Stomach (tissue), 9 donors: ENCODE results near the gene CD160. TPM values are rescaled to one million over a fixed set of nuclear protein-coding genes. Genes with fewer than 3 reads are reported as not detected.

ENCODE experiments used
- DNase-seq, 2 donors: peaks; one replicate each; pipeline versions ENCODE4 v3.0.0 to v3.0.0-alpha.2; 2013 to 2019
- H3K27ac ChIP-seq, 5 donors: fragments of 200-600 bp in 4 of 5; sonication (generic) in 4 of 5; one replicate each; pipeline ENCODE4 v1.5.1; 2013 to 2019; ENCODE audit warnings: mild to moderate bottlenecking in 1 of 5, moderate library complexity in 1 of 5
- H3K27me3 ChIP-seq, 3 donors: fragments of 200-600 bp; sonication (generic); one replicate each; pipeline ENCODE4 v1.5.1; 2017 to 2019; ENCODE audit warnings: mixed run types in 1 of 3
- H3K36me3 ChIP-seq, 4 donors: fragments of 200-600 bp; sonication (generic); 1 replicate in 3 of 4; 2 replicates in 1 of 4; pipeline ENCODE4 v1.5.1; 2016 to 2019
- H3K4me1 ChIP-seq, 4 donors: fragments of 200-600 bp; sonication (generic); one replicate each; pipeline ENCODE4 v1.5.1; 2016 to 2019
- H3K4me3 ChIP-seq, 4 donors: fragments of 200-600 bp; sonication (generic) in 3 of 4; one replicate each; pipeline ENCODE4 v1.5.1; 2016 to 2019; ENCODE audit warnings: mild to moderate bottlenecking in 1 of 4
- H3K9me3 ChIP-seq, 4 donors: fragments of 200-600 bp; sonication (generic); one replicate each; pipeline ENCODE4 v1.5.1; 2016 to 2019
- EP300 ChIP-seq: sonication (generic); formaldehyde crosslinking; IDR thresholded peaks from one replicate; pipeline ENCODE4 v1.6.1; 2017; ENCODE audit warnings: antibody characterized with exemption
- POLR2A ChIP-seq, 4 donors: fragments of 450-650 bp; IDR thresholded peaks; one replicate each; pipeline ENCODE4 v1.6.1; 2016; ENCODE audit warnings: antibody characterized with exemption in 4 of 4, control low read depth in 2 of 4, mild to moderate bottlenecking in 1 of 4, moderate library complexity in 1 of 4
- POLR2AphosphoS5 ChIP-seq, 3 donors: sonication (generic); formaldehyde crosslinking; IDR thresholded peaks; one replicate each; pipeline ENCODE4 v1.6.1; 2016; ENCODE audit warnings: antibody characterized with exemption in 3 of 3
- WGBS, 5 donors: extraction: QIAGEN DNeasy Blood & Tissue Kit in 3 of 5; methylation state at CpG; one replicate each; pipeline versions ENCODE4 v1.1.5 to v1.1.7; 2013 to 2018; 5-methylcytosine and 5-hydroxymethylcytosine counted together
- intact Hi-C: fragments of 100-400 bp; cut with DNase I; formaldehyde crosslinking; loops from one replicate; pipeline ENCODE4 v1.15.1; 2023; ENCODE audit warnings: low total_unique reads
- polyA plus RNA-seq, 3 donors: library from polyadenylated mRNA; stranded (reverse); fragments of 200-250 nt; gene quantifications; one replicate each; pipeline ENCODE4 v1.2.3, GENCODE V29; 2013
- total RNA-seq, 5 donors: library from RNA; depleted of rRNA; stranded (reverse); fragments of >200 nt; gene quantifications; one replicate each; pipeline versions ENCODE4 v1.1.0 to v1.2.3, GENCODE V29; 2014 to 2016
- TF ChIP-seq, protein P1 (sequence below), 7 experiments: fragments of 450-650 bp in 4 of 7; fragments of 200-600 bp in 3 of 7; sonication (generic) in 3 of 7; IDR thresholded peaks; one replicate each; pipeline ENCODE4 v1.5.1; 2016 to 2019; ENCODE audit warnings: antibody characterized with exemption in 7 of 7, control low read depth in 2 of 7, mild to moderate bottlenecking in 1 of 7
- donor health status: healthy with polysubstance abuse.
- donor health status: Bipolar disorder and iron deficiency.
- donor health status: healthy.

The CD160 gene
- total and polyA plus RNA-seq, 8 donors, result 0.25 to 4.8 (median 0.37) TPM; not detected in 5

DNA sequence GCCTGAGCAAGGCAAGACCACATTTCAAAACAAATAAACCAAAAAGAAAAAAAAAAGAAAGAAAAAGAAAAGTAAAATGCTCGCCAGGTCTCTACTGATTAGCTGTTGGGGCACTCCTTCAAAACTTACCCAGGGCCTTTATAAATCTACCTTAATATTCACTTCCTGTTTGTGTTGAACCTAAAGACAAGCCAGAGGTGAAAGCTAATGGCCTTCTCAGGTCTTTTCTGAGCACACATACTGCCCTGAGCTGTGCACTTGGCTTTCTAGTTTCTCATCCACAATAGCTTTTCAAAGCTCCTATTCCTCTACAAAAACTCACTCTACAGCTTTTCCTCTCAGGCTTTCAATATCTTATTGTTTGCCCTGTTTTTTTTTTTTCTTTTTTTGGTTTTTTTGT lies 54.1 kb downstream of the CD160 start:
- Histone ChIP-seq H3K36me3 (peaks cover 0 to 40% (median 30%) of the 10 kb centered on the region in 4 donors), H3K27me3 (no peaks in the 10 kb centered on the region), H3K27ac (peak overlapping the region; percentile 36 to 79 (median 58)), H3K9me3 (no peaks in the 10 kb centered on the region), H3K4me3 (no peak overlapping the region), H3K4me1 (peaks cover 0 to 36% (median 16%) of the 10 kb centered on the region in 4 donors)
- DNase-seq, result peak in 1 of 2 donors; percentile 30
- intact Hi-C loops, result no loop called here
- TF ChIP-seq, protein P1, sequence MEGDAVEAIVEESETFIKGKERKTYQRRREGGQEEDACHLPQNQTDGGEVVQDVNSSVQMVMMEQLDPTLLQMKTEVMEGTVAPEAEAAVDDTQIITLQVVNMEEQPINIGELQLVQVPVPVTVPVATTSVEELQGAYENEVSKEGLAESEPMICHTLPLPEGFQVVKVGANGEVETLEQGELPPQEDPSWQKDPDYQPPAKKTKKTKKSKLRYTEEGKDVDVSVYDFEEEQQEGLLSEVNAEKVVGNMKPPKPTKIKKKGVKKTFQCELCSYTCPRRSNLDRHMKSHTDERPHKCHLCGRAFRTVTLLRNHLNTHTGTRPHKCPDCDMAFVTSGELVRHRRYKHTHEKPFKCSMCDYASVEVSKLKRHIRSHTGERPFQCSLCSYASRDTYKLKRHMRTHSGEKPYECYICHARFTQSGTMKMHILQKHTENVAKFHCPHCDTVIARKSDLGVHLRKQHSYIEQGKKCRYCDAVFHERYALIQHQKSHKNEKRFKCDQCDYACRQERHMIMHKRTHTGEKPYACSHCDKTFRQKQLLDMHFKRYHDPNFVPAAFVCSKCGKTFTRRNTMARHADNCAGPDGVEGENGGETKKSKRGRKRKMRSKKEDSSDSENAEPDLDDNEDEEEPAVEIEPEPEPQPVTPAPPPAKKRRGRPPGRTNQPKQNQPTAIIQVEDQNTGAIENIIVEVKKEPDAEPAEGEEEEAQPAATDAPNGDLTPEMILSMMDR (IDR thresholded peaks at IDR 0.05), result no peak
- no peak for TF ChIP-seq EP300
- no peak for TF ChIP-seq POLR2AphosphoS5 (IDR thresholded peaks at IDR 0.05)
- no peak for TF ChIP-seq POLR2A (IDR thresholded peaks at IDR 0.05)
- 26 to 73% (median 55%) methylated on average over 1 of the region's 1 CpG for WGBS, 5 donors

DNA sequence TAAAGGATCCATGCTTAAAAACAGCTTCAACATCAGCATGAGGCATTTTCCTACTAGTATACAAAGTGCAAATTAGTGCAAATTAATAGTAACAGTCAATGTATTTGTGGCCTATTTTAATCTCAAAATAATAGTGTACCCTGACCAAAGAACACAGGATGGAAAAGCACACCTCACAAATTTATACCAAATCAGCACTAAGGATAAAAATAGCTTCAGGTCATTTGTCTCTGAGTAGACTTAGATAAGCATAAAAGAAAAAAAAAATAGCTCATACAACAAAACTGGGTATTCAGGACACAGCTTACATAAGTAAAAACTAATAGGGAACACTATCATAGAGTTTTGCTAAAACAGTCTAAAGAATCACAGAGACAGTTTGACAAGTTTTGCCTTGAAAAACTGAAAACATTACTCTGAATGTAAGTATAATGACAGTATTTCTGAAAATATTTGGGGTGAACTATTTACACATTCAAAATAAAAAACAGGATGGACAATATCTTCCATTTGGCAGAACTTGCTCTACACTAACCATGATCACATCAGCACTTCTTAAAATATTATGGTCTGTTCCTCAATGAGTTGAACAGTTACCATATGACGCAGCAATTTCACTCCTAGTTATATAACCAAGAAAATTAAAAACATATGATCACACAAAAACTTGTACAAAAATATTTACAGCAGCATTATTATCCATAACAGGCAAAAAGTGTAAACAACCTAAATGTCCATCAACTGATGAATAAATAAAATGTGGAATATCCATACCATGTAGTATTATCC lies 58.3 kb downstream of the CD160 start:
- H3K9me3 ChIP-seq, result no peaks in the 10 kb centered on the region
- TF ChIP-seq EP300, result no peak
- TF ChIP-seq, protein P1 (IDR thresholded peaks at IDR 0.05), result no peak
- TF ChIP-seq POLR2AphosphoS5 (IDR thresholded peaks at IDR 0.05), result no peak
- TF ChIP-seq POLR2A (IDR thresholded peaks at IDR 0.05), result no peak
- 81 to 98% (median 94%) methylated on average over 1 of the region's 1 CpG for WGBS, 5 donors
- peak overlapping the region in 1 of 5 donors; percentile 10 for H3K27ac ChIP-seq
- no peaks in the 10 kb centered on the region for H3K27me3 ChIP-seq
- H3K4me1 ChIP-seq, result peaks cover 0 to 47% (median 29%) of the 10 kb centered on the region in 4 donors
- DNase-seq, result no peak
- peaks cover 0 to 18% (median 10%) of the 10 kb centered on the region in 4 donors for H3K36me3 ChIP-seq
- intact Hi-C loops, result no loop called here
- H3K4me3 ChIP-seq, result no peak overlapping the region

DNA sequence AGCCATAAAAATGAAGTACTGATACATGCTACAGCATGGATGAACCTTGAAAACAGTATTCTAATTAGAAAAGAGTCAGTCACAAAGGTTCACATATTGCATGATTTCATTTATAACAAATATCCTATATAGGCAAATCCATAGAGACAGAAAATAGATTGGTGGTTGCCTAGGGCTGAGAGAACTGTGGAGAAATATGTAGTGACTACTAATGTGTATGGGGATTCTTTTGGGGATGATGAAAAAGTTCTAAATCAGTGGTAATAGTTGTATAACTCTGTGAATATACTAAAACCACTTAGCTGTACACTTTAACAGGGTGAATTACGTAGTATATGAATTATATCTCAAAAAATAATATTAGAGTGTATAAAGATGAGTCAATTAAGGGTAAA lies 58.8 kb downstream of the CD160 start:
- Histone ChIP-seq H3K27ac (peak overlapping the region in 1 of 5 donors; percentile 18), H3K4me3 (no peak overlapping the region), H3K36me3 (peaks cover 0 to 18% (median 10%) of the 10 kb centered on the region in 4 donors), H3K4me1 (peaks cover 0 to 50% (median 31%) of the 10 kb centered on the region in 4 donors), H3K9me3 (no peaks in the 10 kb centered on the region), H3K27me3 (no peaks in the 10 kb centered on the region)
- TF ChIP-seq EP300 (no peak), POLR2A (IDR thresholded peaks at IDR 0.05) (no peak), POLR2AphosphoS5 (IDR thresholded peaks at IDR 0.05) (no peak)
- TF ChIP-seq, protein P1 (IDR thresholded peaks at IDR 0.05), result no peak
- DNase-seq, result no peak
- whole genome bisulfite sequencing, 5 donors, result 83 to 92% (median 88%) methylated on average over 1 of the region's 1 CpG
- intact Hi-C loops, result no loop called here

DNA sequence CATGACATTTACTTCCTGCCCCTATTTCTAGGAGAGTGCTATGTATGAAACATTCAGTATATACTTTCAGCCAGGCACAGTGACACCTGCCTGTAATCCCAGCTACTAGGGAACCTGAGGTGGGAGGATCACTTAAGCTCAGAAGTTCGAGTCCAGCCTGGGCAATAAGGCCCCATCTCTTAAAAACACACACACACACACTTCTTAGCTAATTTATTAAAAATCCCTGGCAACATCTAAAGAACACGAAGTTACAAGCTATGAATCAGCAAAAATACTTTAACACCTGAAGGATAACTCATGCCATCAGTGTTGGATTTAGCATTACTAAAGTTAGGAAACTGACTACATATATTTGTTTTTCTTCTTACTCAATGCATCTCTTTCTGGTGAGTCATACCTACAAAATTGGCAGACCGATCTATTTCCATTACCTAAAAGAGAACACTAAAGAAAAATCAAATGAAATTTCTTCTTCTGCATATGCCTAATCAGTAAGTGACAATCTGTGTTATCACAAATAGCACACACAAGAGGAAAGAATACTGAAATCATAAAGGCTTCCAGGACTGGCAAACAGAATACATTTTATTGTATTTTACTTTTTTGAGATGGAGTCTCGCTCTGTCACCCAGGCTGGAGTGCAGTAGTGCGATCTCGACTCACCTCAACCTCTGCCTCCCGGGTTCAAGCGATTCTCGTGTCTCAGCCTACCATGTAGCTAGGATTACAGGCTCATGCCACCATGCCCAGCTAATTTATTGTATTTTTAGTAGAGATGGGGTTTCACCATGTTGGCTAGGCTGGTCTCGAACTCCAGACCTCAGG lies 63.2 kb downstream of the CD160 start:
- TF ChIP-seq POLR2A (IDR thresholded peaks at IDR 0.05), result no peak
- TF ChIP-seq EP300, result no peak
- TF ChIP-seq, protein P1 (IDR thresholded peaks at IDR 0.05), result no peak
- TF ChIP-seq POLR2AphosphoS5 (IDR thresholded peaks at IDR 0.05), result no peak
- H3K4me3 ChIP-seq, result peak overlapping the region in 1 of 4 donors; percentile 26
- peaks cover 0 to 25% (median 9%) of the 10 kb centered on the region in 4 donors for H3K36me3 ChIP-seq
- DNase-seq, result peak in 1 of 2 donors; percentile 10
- 73 to 81% (median 76%) methylated on average over 10 of the region's 10 CpGs for WGBS, 5 donors
- H3K4me1 ChIP-seq, result peaks cover 8 to 58% (median 42%) of the 10 kb centered on the region in 4 donors
- peak overlapping the region; percentile 66 to 76 (median 70) for H3K27ac ChIP-seq
- H3K27me3 ChIP-seq, result no peaks in the 10 kb centered on the region
- no peaks in the 10 kb centered on the region for H3K9me3 ChIP-seq
- intact Hi-C loops, result no loop called here
